HG03103 (cell line): Measurements from ENCODE around the gene SPAG5.

Experiments used
- ATAC-seq: cut with Tn5 transposase; IDR thresholded peaks from one replicate; pipeline ENCODE4 v1.9.1; 2021; ENCODE audit warnings: low read depth; ENCODE audit not compliant: unreplicated experiment

Gene SPAG5

GRCh38 chr17:28598799-28599310 is at the start of gene SPAG5:
TSS of gene SPAG5 (minus strand) at chr17:28599025. CDS start at chr17:28598946, 79 bp downstream.
- ATAC-seq: peak; percentile 74

- ATAC-seq: no peak
Observed at GRCh38 chr17:28646039-28646754, 47.4 kb upstream of the SPAG5 start.

- no peak for ATAC-seq
Observed at GRCh38 chr17:28645576-28645939, 46.7 kb upstream of the SPAG5 start.

GRCh38 chr17:28644787-28645575 is 46.2 kb upstream of the SPAG5 start, which contains the start of gene BLTP2:
TSS of gene BLTP2 (minus strand) at chr17:28645158. CDS start at chr17:28645056, 102 bp downstream.
- ATAC-seq: peak; percentile 90

GRCh38 chr17:28643983-28644786 is 45.4 kb upstream of the SPAG5 start:
- peak; percentile 11 for ATAC-seq

- no peak for ATAC-seq
Observed at GRCh38 chr17:28641579-28641978, 42.8 kb upstream of the SPAG5 start.

GRCh38 chr17:28635506-28635905 is 36.7 kb upstream of the SPAG5 start:
- no peak for ATAC-seq

GRCh38 chr17:28634206-28634865 is 35.5 kb upstream of the SPAG5 start:
- ATAC-seq: no peak

GRCh38 chr17:28626818-28627217 is 28.0 kb upstream of the SPAG5 start:
- no peak for ATAC-seq

- ATAC-seq: no peak
Observed at GRCh38 chr17:28624148-28624547, 25.3 kb upstream of the SPAG5 start.

- no peak for ATAC-seq
Observed at GRCh38 chr17:28623696-28624095, 24.9 kb upstream of the SPAG5 start.

- no peak for ATAC-seq
Observed at GRCh38 chr17:28622186-28622585, 23.4 kb upstream of the SPAG5 start.

- no peak for ATAC-seq
Observed at GRCh38 chr17:28620010-28620409, 21.2 kb upstream of the SPAG5 start.

- no peak for ATAC-seq
Observed at GRCh38 chr17:28618464-28618863, 19.6 kb upstream of the SPAG5 start.

- no peak for ATAC-seq
Observed at GRCh38 chr17:28616281-28616680, 17.5 kb upstream of the SPAG5 start.

GRCh38 chr17:28615260-28615940 is 16.6 kb upstream of the SPAG5 start:
- ATAC-seq: no peak

- no peak for ATAC-seq
Observed at GRCh38 chr17:28613931-28614381, 15.1 kb upstream of the SPAG5 start, which contains the start of gene RSKR. TSS of gene RSKR (minus strand) at chr17:28614185. CDS start at chr17:28614161, 24 bp downstream.

GRCh38 chr17:28612936-28613872 is 14.4 kb upstream of the SPAG5 start:
- no peak for ATAC-seq
